K562 (cell line): ENCODE results near the gene MPI. TPM values are rescaled to one million over a fixed set of nuclear protein-coding genes. Genes with fewer than 3 reads are reported as not detected.
A peak's percentile ranks its signal among the peaks of the same experiment; 100 is the strongest.

Experiments used
- C11orf30 ChIP-seq: fragments of 450-650 bp; IDR thresholded peaks from 2 replicates; pipeline ENCODE4 v1.6.1; 2016; ENCODE audit warnings: low read depth, mild to moderate bottlenecking
- CXXC5 ChIP-seq: fragments of 250-450 bp; sonication (Bioruptor Pico); IDR thresholded peaks from 2 replicates; pipeline ENCODE4 v1.8.0; 2022; ENCODE audit warnings: inconsistent platforms, mild to moderate bottlenecking, moderate library complexity
- DDX20 ChIP-seq: fragments of 450-650 bp; IDR thresholded peaks from 2 replicates; pipeline ENCODE4 v1.6.1; 2016; ENCODE audit warnings: missing genetic modification characterization, low read depth, mild to moderate bottlenecking, missing compliant biosample characterization, moderate library complexity
- EP400 ChIP-seq: fragments of 450-650 bp; IDR thresholded peaks from 2 replicates; pipeline ENCODE4 v1.6.1; 2017; ENCODE audit warnings: antibody characterized with exemption, mild to moderate bottlenecking, moderate library complexity
- FOXA3 ChIP-seq, 2 experiments: fragments of 450-650 bp in 1 of 2; sonication (generic) in 1 of 2; formaldehyde crosslinking; IDR thresholded peaks in 1 of 2; conservative IDR thresholded peaks in 1 of 2; 2 replicates each; pipeline versions ENCODE4 v1.4.0 to v1.8.0; 2020 to 2022; ENCODE audit warnings: mild to moderate bottlenecking in 2 of 2, missing genetic modification reagents in 1 of 2
- NCOA6 ChIP-seq: fragments of 450-650 bp; IDR thresholded peaks from 2 replicates; pipeline ENCODE4 v1.6.1; 2017; ENCODE audit warnings: mild to moderate bottlenecking
- NFATC3 ChIP-seq: fragments of 450-650 bp; IDR thresholded peaks from 2 replicates; pipeline ENCODE4 v1.6.1; 2017; ENCODE audit warnings: mild to moderate bottlenecking
- XRCC3 ChIP-seq: fragments of 450-650 bp; IDR thresholded peaks from 2 replicates; pipeline ENCODE4 v1.6.1; 2017; ENCODE audit warnings: mild to moderate bottlenecking, moderate library complexity
- ZNF263 ChIP-seq: sonication (generic); formaldehyde crosslinking; IDR thresholded peaks from 2 replicates; pipeline ENCODE4 v1.8.0; 2022; ENCODE audit warnings: mild to moderate bottlenecking, missing genetic modification reagents, borderline replicate concordance
- polyA plus RNA-seq, 8 experiments: library from polyadenylated mRNA; depleted of rRNA in 4 of 8; stranded (reverse) in 5 of 8; unstranded in 3 of 8; fragments of >200 nt; fragmentation: Nextera tagmentation in 2 of 8; fragmentation: Illumina TruSeq in 1 of 8; extraction: Ambion mirVana in 2 of 8; extraction: Trizol in 1 of 8; gene quantifications; 2 replicates each; pipeline versions ENCODE4 v1.2.1 to v1.2.3, GENCODE V29; 2011 to 2014; ENCODE audit warnings: inconsistent platforms in 1 of 8, missing spikeins in 1 of 8
- total RNA-seq, 7 experiments: library from RNA; depleted of rRNA in 6 of 7; stranded (reverse); fragments of >200 nt in 6 of 7; fragmentation: Illumina TruSeq in 2 of 7; extraction: Trizol in 2 of 7; gene quantifications; 2 replicates each; pipeline versions ENCODE4 v1.2.1 to v1.2.3, GENCODE V29; 2011 to 2021; ENCODE audit warnings: low replicate concordance in 1 of 7
- TF ChIP-seq, protein P1 (sequence below): fragments of 250-450 bp; sonication (Bioruptor Pico); IDR thresholded peaks from 2 replicates; pipeline ENCODE4 v1.4.0; 2020; ENCODE audit warnings: borderline replicate concordance
- TF ChIP-seq, protein P2 (sequence below): sonication (generic); formaldehyde crosslinking; IDR thresholded peaks from 2 replicates; pipeline ENCODE4 v1.8.1; 2023; ENCODE audit warnings: mild to moderate bottlenecking, missing genetic modification reagents
- TF ChIP-seq, protein P3 (sequence below): fragments of 450-650 bp; conservative IDR thresholded peaks from 2 replicates; pipeline ENCODE4 v1.6.1; 2016; ENCODE audit warnings: missing genetic modification characterization, low read depth, mild to moderate bottlenecking, missing compliant biosample characterization, moderate library complexity
- TF ChIP-seq, protein P4 (sequence below): fragments of 450-650 bp; IDR thresholded peaks from 2 replicates; pipeline ENCODE4 v1.6.1; 2016; ENCODE audit warnings: borderline replicate concordance
- TF ChIP-seq, protein P5 (sequence below), 2 experiments: fragments of 450-650 bp; IDR thresholded peaks; 2 replicates each; pipeline ENCODE4 v1.6.1; 2018; ENCODE audit warnings: mild to moderate bottlenecking in 2 of 2, low read depth in 1 of 2; ENCODE audit not compliant: partially characterized antibody in 2 of 2

MPI gene
- total and polyA plus RNA-seq, 9 of the 15 experiments (the other 6 are each of a cell fraction or from before 2014, with no cell fraction given): 30.7 to 105 (median 40.5) TPM

DNA sequence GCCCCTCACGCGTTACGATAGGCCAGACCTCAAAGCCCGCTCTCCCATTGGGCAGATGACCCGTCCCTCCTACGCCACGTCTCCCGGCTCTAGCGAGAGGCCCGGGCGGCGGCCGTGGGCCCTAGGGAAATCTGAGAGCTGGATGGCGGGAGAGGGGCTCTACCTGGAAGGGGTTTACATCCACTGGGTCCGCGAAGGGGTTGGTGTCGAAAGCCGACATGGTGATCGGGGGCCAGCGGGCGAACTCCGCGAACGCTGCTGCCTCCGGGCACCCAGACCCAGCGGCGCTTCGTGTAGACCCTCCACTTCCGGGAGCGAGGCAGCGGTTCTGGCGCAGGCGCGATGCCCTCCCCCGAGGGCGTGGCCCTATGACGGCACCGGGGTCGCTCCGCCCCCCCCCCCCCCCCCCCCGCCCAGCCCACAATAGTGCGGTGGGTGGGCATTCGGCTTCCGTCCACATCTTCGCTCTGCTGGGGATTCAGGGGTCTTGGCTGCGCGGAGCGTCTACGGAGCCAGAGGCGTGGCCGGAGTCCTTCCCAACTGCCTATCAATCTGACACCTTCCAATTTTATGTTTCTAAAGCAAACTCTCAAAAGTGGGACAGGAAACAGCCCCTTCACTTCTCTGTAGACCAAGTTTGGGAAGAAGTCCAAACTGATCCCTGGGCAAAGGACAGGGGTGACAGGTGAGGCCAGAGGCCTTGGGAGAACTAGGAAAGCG, 16.6 kb upstream of the MPI start, which contains the start of gene SCAMP2 (continued):
- TF ChIP-seq, protein P1, sequence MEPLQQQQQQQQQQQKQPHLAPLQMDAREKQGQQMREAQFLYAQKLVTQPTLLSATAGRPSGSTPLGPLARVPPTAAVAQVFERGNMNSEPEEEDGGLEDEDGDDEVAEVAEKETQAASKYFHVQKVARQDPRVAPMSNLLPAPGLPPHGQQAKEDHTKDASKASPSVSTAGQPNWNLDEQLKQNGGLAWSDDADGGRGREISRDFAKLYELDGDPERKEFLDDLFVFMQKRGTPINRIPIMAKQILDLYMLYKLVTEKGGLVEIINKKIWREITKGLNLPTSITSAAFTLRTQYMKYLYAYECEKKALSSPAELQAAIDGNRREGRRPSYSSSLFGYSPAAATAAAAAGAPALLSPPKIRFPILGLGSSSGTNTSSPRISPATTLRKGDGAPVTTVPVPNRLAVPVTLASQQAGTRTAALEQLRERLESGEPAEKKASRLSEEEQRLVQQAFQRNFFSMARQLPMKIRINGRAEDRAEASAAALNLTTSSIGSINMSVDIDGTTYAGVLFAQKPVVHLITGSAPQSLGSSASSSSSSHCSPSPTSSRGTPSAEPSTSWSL: no peak
- TF ChIP-seq FOXA3 (CRISPR knock-in tag; conservative IDR thresholded peaks at IDR 0.05 in 1 of 2, IDR thresholded peaks at IDR 0.05 in 1 of 2): 0 out of 4 replicates have a peak, but pooled peaks of 1 of the 2 experiments have one; percentile 19
- no peak for TF ChIP-seq XRCC3
- TF ChIP-seq, protein P2, sequence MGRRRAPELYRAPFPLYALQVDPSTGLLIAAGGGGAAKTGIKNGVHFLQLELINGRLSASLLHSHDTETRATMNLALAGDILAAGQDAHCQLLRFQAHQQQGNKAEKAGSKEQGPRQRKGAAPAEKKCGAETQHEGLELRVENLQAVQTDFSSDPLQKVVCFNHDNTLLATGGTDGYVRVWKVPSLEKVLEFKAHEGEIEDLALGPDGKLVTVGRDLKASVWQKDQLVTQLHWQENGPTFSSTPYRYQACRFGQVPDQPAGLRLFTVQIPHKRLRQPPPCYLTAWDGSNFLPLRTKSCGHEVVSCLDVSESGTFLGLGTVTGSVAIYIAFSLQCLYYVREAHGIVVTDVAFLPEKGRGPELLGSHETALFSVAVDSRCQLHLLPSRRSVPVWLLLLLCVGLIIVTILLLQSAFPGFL: 0 out of 2 replicates have a peak, but pooled peaks have one; percentile 57
- no peak for TF ChIP-seq NFATC3
- TF ChIP-seq, protein P3, sequence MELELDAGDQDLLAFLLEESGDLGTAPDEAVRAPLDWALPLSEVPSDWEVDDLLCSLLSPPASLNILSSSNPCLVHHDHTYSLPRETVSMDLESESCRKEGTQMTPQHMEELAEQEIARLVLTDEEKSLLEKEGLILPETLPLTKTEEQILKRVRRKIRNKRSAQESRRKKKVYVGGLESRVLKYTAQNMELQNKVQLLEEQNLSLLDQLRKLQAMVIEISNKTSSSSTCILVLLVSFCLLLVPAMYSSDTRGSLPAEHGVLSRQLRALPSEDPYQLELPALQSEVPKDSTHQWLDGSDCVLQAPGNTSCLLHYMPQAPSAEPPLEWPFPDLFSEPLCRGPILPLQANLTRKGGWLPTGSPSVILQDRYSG (tag): no peak
- TF ChIP-seq, protein P4, sequence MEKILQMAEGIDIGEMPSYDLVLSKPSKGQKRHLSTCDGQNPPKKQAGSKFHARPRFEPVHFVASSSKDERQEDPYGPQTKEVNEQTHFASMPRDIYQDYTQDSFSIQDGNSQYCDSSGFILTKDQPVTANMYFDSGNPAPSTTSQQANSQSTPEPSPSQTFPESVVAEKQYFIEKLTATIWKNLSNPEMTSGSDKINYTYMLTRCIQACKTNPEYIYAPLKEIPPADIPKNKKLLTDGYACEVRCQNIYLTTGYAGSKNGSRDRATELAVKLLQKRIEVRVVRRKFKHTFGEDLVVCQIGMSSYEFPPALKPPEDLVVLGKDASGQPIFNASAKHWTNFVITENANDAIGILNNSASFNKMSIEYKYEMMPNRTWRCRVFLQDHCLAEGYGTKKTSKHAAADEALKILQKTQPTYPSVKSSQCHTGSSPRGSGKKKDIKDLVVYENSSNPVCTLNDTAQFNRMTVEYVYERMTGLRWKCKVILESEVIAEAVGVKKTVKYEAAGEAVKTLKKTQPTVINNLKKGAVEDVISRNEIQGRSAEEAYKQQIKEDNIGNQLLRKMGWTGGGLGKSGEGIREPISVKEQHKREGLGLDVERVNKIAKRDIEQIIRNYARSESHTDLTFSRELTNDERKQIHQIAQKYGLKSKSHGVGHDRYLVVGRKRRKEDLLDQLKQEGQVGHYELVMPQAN: peak; percentile 92
- TF ChIP-seq CXXC5 (CRISPR knock-in tag): peak; percentile 94
- TF ChIP-seq, protein P5, sequence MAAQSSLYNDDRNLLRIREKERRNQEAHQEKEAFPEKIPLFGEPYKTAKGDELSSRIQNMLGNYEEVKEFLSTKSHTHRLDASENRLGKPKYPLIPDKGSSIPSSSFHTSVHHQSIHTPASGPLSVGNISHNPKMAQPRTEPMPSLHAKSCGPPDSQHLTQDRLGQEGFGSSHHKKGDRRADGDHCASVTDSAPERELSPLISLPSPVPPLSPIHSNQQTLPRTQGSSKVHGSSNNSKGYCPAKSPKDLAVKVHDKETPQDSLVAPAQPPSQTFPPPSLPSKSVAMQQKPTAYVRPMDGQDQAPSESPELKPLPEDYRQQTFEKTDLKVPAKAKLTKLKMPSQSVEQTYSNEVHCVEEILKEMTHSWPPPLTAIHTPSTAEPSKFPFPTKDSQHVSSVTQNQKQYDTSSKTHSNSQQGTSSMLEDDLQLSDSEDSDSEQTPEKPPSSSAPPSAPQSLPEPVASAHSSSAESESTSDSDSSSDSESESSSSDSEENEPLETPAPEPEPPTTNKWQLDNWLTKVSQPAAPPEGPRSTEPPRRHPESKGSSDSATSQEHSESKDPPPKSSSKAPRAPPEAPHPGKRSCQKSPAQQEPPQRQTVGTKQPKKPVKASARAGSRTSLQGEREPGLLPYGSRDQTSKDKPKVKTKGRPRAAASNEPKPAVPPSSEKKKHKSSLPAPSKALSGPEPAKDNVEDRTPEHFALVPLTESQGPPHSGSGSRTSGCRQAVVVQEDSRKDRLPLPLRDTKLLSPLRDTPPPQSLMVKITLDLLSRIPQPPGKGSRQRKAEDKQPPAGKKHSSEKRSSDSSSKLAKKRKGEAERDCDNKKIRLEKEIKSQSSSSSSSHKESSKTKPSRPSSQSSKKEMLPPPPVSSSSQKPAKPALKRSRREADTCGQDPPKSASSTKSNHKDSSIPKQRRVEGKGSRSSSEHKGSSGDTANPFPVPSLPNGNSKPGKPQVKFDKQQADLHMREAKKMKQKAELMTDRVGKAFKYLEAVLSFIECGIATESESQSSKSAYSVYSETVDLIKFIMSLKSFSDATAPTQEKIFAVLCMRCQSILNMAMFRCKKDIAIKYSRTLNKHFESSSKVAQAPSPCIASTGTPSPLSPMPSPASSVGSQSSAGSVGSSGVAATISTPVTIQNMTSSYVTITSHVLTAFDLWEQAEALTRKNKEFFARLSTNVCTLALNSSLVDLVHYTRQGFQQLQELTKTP (IDR thresholded peaks at IDR 0.05; ENCODE audit: low read depth in 1 of 2, partially characterized antibody in 2 of 2): peak in 1 of 2 experiments; percentile 40
- peak; percentile 67; the same call in 1 of the 2 replicates for TF ChIP-seq C11orf30
- TF ChIP-seq DDX20 (tag): no peak
- no peak for TF ChIP-seq NCOA6
- TF ChIP-seq EP400: peak; percentile 98
- no peak for TF ChIP-seq ZNF263
